OCI-LY7 (cell line): ENCODE measurements around the gene DCAF8. TPM values are rescaled to one million over a fixed set of nuclear protein-coding genes. Genes with fewer than 3 reads are reported as not detected.

Source experiments
- BruUV-seq: library from RNA; stranded (reverse); fragments of 400-500 nt; replicated peaks from 2 replicates; lab custom pipeline; 2021; lab: Mats Ljungman, UMichigan
- CTCF ChIA-PET: fragments of 300-600 bp; sonication (Branson Sonifier 250); formaldehyde crosslinking; loops from one replicate; lab custom pipeline; 2022; ENCODE audit warnings: antibody characterized with exemption; ENCODE audit not compliant: unreplicated experiment; lab: Charles Lee
- POLR2A ChIA-PET: fragments of 300-600 bp; sonication (Branson Sonifier 250); formaldehyde crosslinking; loops from one replicate; lab custom pipeline; 2022; ENCODE audit warnings: antibody characterized with exemption; lab: Charles Lee
- DNase-seq: peaks from one replicate; pipeline ENCODE4 v3.0.0-alpha.2; 2015; ENCODE audit warnings: low spot score
- H2AFZ ChIP-seq: fragments of 200-600 bp; sonication (generic), shearing (Covaris generic); 2 replicates; pipeline ENCODE4 v1.6.1; 2014; ENCODE audit warnings: mild to moderate bottlenecking, antibody characterized with exemption, low read length, moderate library complexity
- H3K27ac ChIP-seq: fragments of 200-600 bp; sonication (generic); 2 replicates; pipeline ENCODE4 v1.5.1; 2014; ENCODE audit warnings: mixed run types, low read depth, mild to moderate bottlenecking, moderate library complexity, low read length, inconsistent platforms; ENCODE audit not compliant: poor library complexity, severe bottlenecking
- H3K36me3 ChIP-seq: fragments of 200-600 bp; sonication (generic); 2 replicates; pipeline ENCODE4 v1.6.1; 2014; ENCODE audit warnings: mild to moderate bottlenecking, antibody characterized with exemption, low read length, moderate library complexity, mixed read lengths; ENCODE audit not compliant: insufficient read depth
- H3K4me1 ChIP-seq: fragments of 200-600 bp; sonication (generic); 2 replicates; pipeline ENCODE4 v1.5.1; 2014; ENCODE audit warnings: mild to moderate bottlenecking, low read length; ENCODE audit not compliant: insufficient read depth, poor library complexity, severe bottlenecking
- H3K4me2 ChIP-seq: fragments of 200-600 bp; sonication (generic); 2 replicates; pipeline ENCODE4 v1.6.1; 2014; ENCODE audit warnings: mild to moderate bottlenecking, low read length
- H3K4me3 ChIP-seq: fragments of 200-600 bp; sonication (generic); 2 replicates; pipeline ENCODE4 v1.5.1; 2014; ENCODE audit warnings: mild to moderate bottlenecking, low read depth, low read length; ENCODE audit not compliant: poor library complexity, severe bottlenecking
- H3K79me2 ChIP-seq: fragments of 200-600 bp; sonication (generic); 2 replicates; pipeline ENCODE4 v1.6.1; 2016; ENCODE audit warnings: low read depth, mild to moderate bottlenecking, low read length, moderate library complexity, mixed read lengths; ENCODE audit not compliant: insufficient read depth
- H3K9me2 ChIP-seq: fragments of 200-600 bp; sonication (generic); 2 replicates; pipeline ENCODE4 v1.6.1; 2016; ENCODE audit warnings: mild to moderate bottlenecking, low read length, mixed read lengths; ENCODE audit not compliant: insufficient read depth
- H3K9me3 ChIP-seq: fragments of 200-600 bp; sonication (generic); 2 replicates; pipeline ENCODE4 v1.6.1; 2014; ENCODE audit warnings: mild to moderate bottlenecking, mixed run types, low read length, mixed read lengths
- H4K20me1 ChIP-seq: fragments of 200-600 bp; sonication (generic); 2 replicates; pipeline ENCODE4 v1.6.1; 2014; ENCODE audit warnings: mild to moderate bottlenecking, antibody characterized with exemption, low read length, moderate library complexity, mixed read lengths; ENCODE audit not compliant: insufficient read depth
- EZH2phosphoT487 ChIP-seq: fragments of 200-600 bp; sonication (generic); IDR thresholded peaks from 2 replicates; pipeline ENCODE4 v1.6.1; 2018; ENCODE audit warnings: low read depth, borderline replicate concordance, mild to moderate bottlenecking, mixed run types, antibody characterized with exemption, low read length, moderate library complexity, mixed read lengths
- intact Hi-C: fragments of 100-400 bp; cut with micrococcal nuclease; formaldehyde crosslinking; loops from one replicate; pipeline ENCODE4 v1.10.0; 2022; ENCODE audit not compliant: unreplicated experiment
- total RNA-seq, 2 experiments: library from RNA; depleted of rRNA in 1 of 2; stranded (reverse); fragments of >200 nt in 1 of 2; shearing (Covaris generic) in 1 of 2; gene quantifications; 2 replicates each; pipeline ENCODE4 v1.2.3, GENCODE V29; 2014 to 2022
- TF ChIP-seq, protein P1 (sequence below): fragments of 200-600 bp; sonication (generic); conservative IDR thresholded peaks from 2 replicates; pipeline ENCODE4 v1.5.1; 2014; ENCODE audit warnings: mild to moderate bottlenecking, antibody characterized with exemption, low read length, moderate library complexity, mixed read lengths

Gene DCAF8
- total RNA-seq, 2 experiments from 2014 or later, result 118 to 139 TPM

DNA sequence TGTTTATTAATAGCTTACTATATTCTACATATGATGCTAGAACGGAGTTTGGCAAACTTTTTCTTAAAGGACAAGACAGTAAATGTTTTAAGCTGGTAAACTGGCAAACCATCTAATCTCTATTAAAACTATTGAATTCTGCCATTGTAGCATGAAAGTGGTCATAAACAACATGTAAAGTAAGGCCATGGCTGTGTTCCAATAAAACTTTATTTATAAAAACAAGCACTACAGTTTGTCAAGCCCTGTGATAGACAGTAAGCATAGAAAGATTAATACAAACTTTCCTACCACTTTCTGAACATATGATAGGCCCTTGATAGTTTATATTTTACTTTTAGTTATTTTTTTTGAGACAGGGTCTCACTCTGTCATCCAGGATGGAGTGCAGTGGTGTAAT lies 34.8 kb downstream of the DCAF8 start:
- Histone ChIP-seq H3K36me3 (peaks cover 97% of the 10 kb centered on the region), H4K20me1 (no peaks in the 10 kb centered on the region), H3K9me2 (no peaks in the 10 kb centered on the region), H3K27ac (no peak overlapping the region), H3K79me2 (no peaks in the 10 kb centered on the region), H2AFZ (no peak overlapping the region), H3K9me3 (no peaks in the 10 kb centered on the region), H3K4me1 (no peaks in the 10 kb centered on the region), H3K4me3 (no peak overlapping the region), H3K4me2 (no peak overlapping the region)
- DNase-seq, result no peak
- intact Hi-C loops, result no loop called here
- ChIA-PET POLR2A (interaction anchor here (1.0 to 1.4 kb wide), 2 partner anchors 9 to 14 kb away, joined by 3 to 4 read pairs; no protein-coding TSS in a partner anchor), CTCF (interaction anchor here (0.8 kb wide), 1 partner anchor 11 kb away, joined by 3 read pairs; no protein-coding TSS in a partner anchor)
- TF ChIP-seq, protein P1, sequence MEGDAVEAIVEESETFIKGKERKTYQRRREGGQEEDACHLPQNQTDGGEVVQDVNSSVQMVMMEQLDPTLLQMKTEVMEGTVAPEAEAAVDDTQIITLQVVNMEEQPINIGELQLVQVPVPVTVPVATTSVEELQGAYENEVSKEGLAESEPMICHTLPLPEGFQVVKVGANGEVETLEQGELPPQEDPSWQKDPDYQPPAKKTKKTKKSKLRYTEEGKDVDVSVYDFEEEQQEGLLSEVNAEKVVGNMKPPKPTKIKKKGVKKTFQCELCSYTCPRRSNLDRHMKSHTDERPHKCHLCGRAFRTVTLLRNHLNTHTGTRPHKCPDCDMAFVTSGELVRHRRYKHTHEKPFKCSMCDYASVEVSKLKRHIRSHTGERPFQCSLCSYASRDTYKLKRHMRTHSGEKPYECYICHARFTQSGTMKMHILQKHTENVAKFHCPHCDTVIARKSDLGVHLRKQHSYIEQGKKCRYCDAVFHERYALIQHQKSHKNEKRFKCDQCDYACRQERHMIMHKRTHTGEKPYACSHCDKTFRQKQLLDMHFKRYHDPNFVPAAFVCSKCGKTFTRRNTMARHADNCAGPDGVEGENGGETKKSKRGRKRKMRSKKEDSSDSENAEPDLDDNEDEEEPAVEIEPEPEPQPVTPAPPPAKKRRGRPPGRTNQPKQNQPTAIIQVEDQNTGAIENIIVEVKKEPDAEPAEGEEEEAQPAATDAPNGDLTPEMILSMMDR, result no peak
- no peak for TF ChIP-seq EZH2phosphoT487
- BruUV-seq, result no TSS peak

DNA sequence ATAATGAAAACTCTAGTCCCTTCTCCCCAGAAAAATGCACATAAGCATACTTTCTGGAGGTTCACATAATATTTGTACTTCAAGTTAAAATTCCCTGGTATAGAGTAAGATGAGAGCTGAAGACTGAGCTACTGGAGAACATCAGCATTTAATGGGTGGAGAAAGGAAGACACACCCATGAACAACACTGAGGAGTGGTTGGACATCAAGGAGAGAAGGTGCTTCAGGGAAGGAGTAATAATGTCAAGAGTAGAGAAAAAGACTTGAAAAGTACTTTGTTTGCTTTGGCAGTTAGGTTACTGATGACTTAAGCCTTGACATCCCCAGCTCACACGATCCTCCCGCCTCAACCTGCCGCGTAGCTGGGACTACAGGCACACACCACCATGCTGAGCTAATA lies 35.3 kb downstream of the DCAF8 start:
- TF ChIP-seq, protein P1, result no peak
- TF ChIP-seq EZH2phosphoT487, result no peak
- H3K36me3 ChIP-seq, result peaks cover 99% of the 10 kb centered on the region

DNA sequence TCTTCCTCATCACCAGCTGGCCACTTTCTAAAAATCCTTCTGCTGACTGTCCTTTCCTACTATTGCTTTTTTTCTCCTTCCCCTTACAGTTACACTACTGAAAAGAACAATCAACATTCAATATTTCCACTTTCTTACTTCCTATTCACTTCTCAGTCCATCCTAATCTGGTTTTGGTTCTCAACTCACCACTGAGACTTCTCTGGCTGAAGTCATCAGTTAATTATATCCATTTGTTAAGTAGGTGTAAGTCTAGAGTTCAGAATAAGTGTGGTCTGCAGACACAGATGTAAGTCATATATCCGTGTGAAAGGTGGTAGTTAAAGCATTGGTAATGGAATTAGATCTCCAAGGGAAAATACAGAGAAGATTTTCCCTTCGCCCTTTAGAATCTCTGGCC lies 35.7 kb downstream of the DCAF8 start:
- H3K4me2 ChIP-seq, result no peak overlapping the region
- no peak for DNase-seq
- CTCF ChIA-PET, result interaction anchor here (0.8 kb wide), 1 partner anchor 12 kb away, joined by 3 read pairs; no protein-coding TSS in a partner anchor
- POLR2A ChIA-PET, result interaction anchor here (1.4 kb wide), 1 partner anchor 8 kb away, joined by 4 read pairs; no protein-coding TSS in a partner anchor
- H3K9me3 ChIP-seq, result no peaks in the 10 kb centered on the region
- H3K4me1 ChIP-seq, result no peaks in the 10 kb centered on the region
- H3K36me3 ChIP-seq, result peaks cover 99% of the 10 kb centered on the region
- H4K20me1 ChIP-seq, result no peaks in the 10 kb centered on the region
- TF ChIP-seq, protein P1, result no peak
- no peak for TF ChIP-seq EZH2phosphoT487
- BruUV-seq, result no TSS peak
- H3K4me3 ChIP-seq, result no peak overlapping the region
- H2AFZ ChIP-seq, result no peak overlapping the region
- H3K9me2 ChIP-seq, result no peaks in the 10 kb centered on the region
- no peaks in the 10 kb centered on the region for H3K79me2 ChIP-seq
- no peak overlapping the region for H3K27ac ChIP-seq
- intact Hi-C loops, result no loop called here

More for the DNA sequence above, 35.3 kb downstream of the DCAF8 start:
- no peak overlapping the region for H3K27ac ChIP-seq
- CTCF ChIA-PET, result interaction anchor here (0.8 kb wide), 1 partner anchor 12 kb away, joined by 3 read pairs; no protein-coding TSS in a partner anchor
- H3K4me2 ChIP-seq, result no peak overlapping the region
- no peak overlapping the region for H2AFZ ChIP-seq
- no peaks in the 10 kb centered on the region for H4K20me1 ChIP-seq
- no peak overlapping the region for H3K4me3 ChIP-seq
- H3K4me1 ChIP-seq, result no peaks in the 10 kb centered on the region
- no TSS peak for BruUV-seq
- intact Hi-C loops, result no loop called here
- no peak for DNase-seq
- H3K79me2 ChIP-seq, result no peaks in the 10 kb centered on the region
- no peaks in the 10 kb centered on the region for H3K9me2 ChIP-seq
- no peaks in the 10 kb centered on the region for H3K9me3 ChIP-seq
- POLR2A ChIA-PET, result interaction anchor here (1.0 to 1.4 kb wide), 2 partner anchors 9 to 14 kb away, joined by 3 to 4 read pairs; no protein-coding TSS in a partner anchor
